DMS53 treated with DMSO at 0.1 percent for 48 hours (cell line): Measurements from ENCODE around the gene ATXN2L.

ENCODE experiments used
- DNase-seq: peaks from one replicate; lab custom pipeline; 2025; ENCODE audit not compliant: unreplicated experiment; lab: John Stamatoyannopoulos, UW

Gene ATXN2L

DNA sequence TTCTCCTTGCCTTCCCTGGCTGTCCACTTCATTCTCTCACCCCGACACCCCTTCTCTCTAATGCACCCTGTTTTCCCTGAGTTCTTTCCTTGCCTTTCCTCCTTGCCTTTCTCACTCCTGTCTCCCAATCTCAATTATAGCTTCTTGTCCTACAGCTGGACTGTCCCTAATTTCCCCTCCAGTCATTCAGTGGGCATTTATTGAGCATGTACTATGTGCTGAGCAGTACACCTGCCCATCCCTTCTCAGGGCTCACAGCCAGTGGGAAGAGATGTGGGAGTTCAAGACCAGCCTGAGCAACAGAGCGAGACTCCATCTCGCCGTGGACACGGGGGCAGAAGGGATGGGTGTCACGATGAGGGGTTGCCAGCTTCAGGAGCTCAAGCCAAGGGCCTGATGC is 61.2 kb downstream of the ATXN2L start:
- DNase-seq: no peak
